GM19455 (cell line): ENCODE results near the gene KLHDC10.
"Not testable (repeated sequence)": the region's sequence is repeated elsewhere in the genome, so short reads cannot be mapped to it uniquely, and the experiment has no call there.

Source experiments
- ATAC-seq: cut with Tn5 transposase; IDR thresholded peaks from one replicate; pipeline ENCODE4 v1.9.1; 2021; ENCODE audit not compliant: unreplicated experiment

The KLHDC10 gene

DNA sequence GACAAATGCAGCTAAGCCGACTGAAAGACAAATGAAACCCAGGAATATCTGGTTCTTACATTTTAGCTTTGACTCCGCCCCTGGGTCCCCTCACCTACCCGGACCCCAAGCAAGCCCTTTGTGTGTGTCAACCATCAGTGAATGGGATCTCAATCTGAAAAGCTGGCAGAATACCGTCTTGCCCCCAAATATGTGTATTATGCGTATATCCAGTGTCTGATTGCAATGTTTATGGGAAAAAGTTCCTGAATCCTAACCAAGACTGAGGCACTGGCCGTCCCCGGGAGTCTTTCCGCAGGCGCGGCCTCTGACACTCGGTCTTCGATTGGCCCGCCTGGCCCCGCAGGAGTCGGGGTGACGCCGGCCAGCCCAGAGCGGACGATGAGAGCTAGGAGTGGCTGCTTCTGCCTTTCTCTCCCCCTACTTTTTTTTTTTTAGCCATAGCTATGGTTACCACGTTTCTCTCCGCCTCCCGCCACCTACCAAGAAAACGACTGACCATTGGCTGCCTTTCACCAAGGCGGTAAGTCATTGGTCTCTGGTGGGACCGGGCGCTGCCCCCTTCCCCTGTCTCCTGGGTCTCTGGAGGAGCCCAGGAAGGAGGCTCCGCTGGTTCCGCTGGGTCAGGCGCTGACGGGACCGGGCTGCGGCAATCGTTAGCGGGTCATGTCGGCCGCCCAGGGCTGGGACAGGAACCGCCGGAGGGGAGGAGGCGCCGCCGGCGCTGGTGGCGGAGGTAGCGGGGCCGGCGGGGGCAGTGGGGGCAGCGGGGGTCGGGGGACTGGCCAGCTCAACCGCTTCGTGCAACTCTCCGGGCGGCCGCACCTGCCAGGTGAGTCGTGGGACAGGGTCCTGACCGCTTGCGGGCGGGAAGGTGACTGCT is at the start of gene KLHDC10:
Gene KLHDC10 (plus strand): TSS at position 557 of the 883 bp plus-strand sequence. CDS start 110 bp downstream, at position 667.
- ATAC-seq = peak; percentile 99

- no peak for ATAC-seq
Measured at GRCh38 chr7:130021105-130021834, 49.1 kb upstream of the KLHDC10 start.

- ATAC-seq = no peak
Measured at GRCh38 chr7:130022115-130022514, 48.2 kb upstream of the KLHDC10 start.

DNA sequence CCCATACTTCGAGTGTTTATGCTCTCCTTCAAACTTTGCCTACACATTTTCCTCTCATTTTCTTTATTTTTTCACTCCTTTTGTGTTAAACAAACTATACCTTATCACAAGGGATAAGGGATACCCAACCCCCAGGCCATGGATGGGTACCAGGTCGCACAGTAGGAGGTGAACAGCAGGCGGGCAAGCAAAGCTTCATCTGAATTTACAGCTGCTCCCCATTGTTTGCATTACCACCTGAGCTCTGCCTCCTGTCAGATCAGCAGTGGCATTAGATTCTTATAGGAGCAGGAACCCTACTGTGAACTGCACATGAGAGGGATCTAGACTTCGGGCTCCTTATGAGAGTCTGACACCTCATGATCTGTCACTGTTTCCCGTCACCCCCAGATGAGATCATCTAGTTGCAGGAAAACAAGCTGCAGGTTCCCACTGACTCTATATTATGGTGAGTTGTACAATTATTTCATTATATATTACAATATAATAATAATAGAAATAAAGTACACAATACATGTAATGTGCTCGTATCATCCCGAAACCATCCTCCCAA is 47.6 kb upstream of the KLHDC10 start:
- ATAC-seq = no peak

DNA sequence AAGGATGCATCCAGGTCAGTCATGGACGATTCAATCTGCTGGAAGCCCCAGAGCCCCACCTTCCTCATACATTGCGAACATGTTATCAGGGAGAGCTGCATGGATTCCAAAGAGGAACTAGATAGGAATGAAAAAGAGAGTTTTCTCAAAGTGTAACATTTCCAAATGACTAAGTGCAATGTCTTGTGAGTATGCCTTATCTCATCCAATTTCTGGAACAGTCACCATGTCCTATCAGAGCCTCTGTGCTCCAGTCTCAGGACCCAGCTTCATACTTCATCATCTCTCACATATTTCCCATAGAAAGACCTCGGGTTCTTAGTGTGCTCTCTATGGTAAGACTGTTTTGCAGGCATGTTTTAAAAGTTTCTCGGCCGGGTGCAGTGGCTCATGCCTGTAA is 45.9 kb upstream of the KLHDC10 start:
- ATAC-seq = no peak

GRCh38 chr7:130032698-130033097 is 37.6 kb upstream of the KLHDC10 start:
- no peak for ATAC-seq

DNA sequence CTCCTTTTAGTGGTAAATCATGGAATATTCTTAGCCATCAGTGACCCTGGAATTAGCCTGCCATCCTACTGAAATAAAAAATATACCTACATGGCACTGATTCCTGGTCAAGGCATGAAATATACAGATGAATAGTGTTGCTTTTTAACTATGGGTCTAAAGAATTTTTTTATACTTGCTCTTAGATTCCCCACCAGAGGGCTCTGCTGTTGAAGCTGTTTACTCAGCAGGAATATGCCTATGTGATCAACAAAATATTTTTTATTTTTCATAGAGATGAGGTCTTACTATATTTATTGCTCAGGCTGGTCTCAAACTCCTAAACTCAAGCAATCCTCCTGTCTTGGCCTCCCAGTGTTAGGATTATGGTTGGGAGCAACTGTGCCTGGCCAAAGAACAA is 32.6 kb upstream of the KLHDC10 start:
- no peak for ATAC-seq

GRCh38 chr7:130040576-130040975 is 29.8 kb upstream of the KLHDC10 start:
- no peak for ATAC-seq

GRCh38 chr7:130047831-130048230 is 22.5 kb upstream of the KLHDC10 start:
- ATAC-seq = no peak

- ATAC-seq = no peak
Measured at GRCh38 chr7:130048906-130049305, 21.4 kb upstream of the KLHDC10 start.

DNA sequence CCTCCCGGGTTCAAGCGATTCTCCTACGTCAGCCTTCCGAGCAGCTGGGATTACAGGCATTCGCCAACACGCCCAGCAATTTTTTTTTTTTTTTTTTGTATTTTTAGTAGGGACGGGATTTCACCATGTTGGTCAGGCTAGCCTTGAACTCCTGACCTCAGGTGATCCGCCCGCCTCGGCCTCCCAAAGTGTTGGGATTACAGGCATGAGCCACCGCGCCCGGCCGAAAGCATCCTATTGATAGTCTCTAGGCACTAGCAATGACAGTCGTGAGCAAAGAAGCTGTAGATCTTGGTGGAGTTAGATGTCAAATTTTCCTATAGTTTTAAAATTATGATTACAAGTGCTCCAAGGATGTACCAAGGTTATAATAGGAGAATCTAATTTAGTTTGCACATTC is 18.1 kb upstream of the KLHDC10 start:
- ATAC-seq = not testable (repeated sequence)

GRCh38 chr7:130055198-130055597 is 15.1 kb upstream of the KLHDC10 start:
- not testable (repeated sequence) for ATAC-seq

DNA sequence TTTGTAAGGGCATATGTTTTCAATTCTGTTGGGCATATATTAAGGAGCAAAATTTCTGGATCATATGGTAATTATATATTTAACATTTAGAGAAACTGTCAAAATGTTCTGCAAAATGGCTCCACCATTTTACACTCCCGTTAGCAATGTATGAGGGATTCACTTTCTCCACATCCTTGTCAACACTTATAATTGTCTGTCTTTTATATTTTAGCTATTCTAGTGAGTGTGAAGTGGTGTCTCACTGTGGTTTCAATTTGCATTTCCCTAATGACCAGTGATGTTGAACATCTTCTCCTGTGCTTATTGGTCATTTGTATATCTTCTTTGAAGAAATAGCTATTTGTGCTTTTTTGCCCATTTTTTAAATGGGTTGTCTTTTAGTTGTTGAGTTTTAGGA is 8.1 kb upstream of the KLHDC10 start:
- ATAC-seq = no peak

GRCh38 chr7:130063036-130063435 is 7.3 kb upstream of the KLHDC10 start:
- no peak for ATAC-seq

DNA sequence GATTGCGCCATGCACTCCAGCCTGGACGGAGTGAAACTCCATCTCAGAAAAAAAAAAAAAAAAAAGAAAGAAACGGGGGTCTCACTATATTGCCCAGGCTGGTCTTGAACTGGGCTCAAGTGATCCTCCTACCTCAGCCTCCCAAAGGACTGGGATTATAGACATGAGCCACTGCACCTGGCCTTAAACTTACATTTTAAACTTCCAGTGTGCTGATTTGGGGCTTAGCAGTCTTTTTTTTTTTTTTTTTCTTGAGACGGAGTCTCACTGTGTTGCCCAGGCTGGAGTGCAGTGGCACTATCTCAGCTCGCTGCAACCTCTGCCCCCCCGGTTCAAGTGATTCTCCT is 5.8 kb upstream of the KLHDC10 start:
- ATAC-seq = not testable (repeated sequence)

DNA sequence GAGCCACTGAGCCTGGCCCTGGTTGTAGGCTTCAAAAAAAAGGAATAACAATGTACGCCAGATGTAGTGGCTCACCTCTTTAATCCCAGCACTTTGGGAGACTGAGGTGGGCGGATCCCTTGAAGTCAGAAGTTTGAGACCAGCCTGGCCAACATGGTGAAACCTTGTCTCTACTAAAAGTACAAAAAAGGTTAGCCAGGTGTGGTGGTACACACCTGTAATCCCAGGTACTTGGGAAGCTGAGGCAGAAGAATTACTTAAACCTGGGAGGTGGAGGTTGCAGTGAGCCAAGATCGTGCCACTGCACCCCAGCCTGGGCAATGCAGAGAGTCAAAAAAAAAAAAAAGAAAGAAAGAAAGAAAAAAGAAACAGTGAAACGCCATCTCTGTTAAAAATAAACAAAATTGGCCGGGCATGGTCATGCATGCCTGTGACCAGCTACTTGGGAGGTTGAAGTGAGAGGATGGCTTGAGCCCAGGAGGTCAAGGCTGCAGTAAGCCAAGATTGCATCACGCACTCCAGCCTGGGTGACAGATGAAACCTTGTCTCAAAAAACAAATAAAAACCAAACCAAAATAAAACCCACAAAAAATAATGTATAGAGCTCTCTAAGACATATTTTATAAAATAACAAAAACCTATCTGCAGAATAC is 4.7 kb upstream of the KLHDC10 start:
- no peak for ATAC-seq

GRCh38 chr7:130069179-130069977 is 956 bp upstream of the KLHDC10 start:
- ATAC-seq = no peak

GRCh38 chr7:130070861-130071622 is 708 bp downstream of the KLHDC10 start:
- ATAC-seq = peak; percentile 3

- ATAC-seq = no peak
Measured at GRCh38 chr7:130071701-130072622, 1.6 kb downstream of the KLHDC10 start.
